HCEC 1CT (cell line): ENCODE measurements around the gene FRZB.
"Not testable (repeated sequence)": the region's sequence is repeated elsewhere in the genome, so short reads cannot be mapped to it uniquely, and the experiment has no call there.

ENCODE experiments used
- DNase-seq: peaks from one replicate; pipeline ENCODE4 v3.0.0-alpha.2; 2017

The FRZB gene, protein sequence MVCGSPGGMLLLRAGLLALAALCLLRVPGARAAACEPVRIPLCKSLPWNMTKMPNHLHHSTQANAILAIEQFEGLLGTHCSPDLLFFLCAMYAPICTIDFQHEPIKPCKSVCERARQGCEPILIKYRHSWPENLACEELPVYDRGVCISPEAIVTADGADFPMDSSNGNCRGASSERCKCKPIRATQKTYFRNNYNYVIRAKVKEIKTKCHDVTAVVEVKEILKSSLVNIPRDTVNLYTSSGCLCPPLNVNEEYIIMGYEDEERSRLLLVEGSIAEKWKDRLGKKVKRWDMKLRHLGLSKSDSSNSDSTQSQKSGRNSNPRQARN

DNA sequence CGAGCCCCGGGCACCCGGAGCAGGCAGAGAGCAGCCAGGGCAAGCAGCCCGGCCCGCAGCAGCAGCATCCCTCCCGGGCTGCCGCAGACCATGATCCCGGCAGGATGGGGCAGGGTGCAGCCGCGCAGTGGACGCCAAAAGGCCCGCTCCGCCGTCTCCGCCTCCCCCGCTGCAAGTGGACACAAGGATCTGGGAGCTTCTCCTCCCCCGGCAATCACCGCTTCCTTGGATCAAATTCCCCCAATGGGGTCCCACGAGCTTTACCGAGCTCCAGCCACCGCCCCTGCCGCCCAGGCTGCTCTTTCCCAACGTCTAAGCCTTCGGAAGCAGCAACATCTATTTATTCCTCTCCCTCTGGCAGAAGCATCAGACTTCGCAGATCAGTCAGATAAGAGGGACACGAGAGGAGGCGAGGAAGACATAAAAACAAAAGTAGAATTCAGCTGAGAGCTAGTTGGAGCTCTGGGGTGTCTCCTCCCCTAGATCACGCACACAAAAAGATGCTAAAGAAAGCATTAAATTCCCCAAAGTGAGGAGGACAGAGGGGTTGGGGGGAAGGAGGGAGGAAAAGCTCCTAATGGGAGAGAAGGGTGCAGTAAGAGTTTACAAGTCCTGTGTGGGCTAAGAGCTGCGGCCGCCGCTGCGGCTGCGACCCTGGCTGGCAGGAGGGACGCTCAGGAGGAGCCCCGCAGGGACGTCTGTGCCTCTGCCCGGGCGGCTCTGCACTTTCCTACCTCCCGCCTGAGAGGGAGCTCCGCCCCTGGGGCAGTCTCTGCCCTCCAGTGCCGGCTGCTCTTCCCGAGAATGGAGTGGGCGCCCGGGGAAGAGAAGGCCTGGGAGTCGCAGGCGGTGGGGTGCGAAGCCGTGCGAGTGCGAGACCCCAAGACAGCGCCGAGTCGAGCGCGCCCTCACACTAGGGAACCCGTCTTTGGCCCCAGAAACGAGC is at the start of gene FRZB:
TSS of gene FRZB (minus strand) at position 177 of the 946 bp plus-strand sequence. CDS start at position 92, 85 bp downstream.
- peak; percentile 38 for DNase-seq

DNA sequence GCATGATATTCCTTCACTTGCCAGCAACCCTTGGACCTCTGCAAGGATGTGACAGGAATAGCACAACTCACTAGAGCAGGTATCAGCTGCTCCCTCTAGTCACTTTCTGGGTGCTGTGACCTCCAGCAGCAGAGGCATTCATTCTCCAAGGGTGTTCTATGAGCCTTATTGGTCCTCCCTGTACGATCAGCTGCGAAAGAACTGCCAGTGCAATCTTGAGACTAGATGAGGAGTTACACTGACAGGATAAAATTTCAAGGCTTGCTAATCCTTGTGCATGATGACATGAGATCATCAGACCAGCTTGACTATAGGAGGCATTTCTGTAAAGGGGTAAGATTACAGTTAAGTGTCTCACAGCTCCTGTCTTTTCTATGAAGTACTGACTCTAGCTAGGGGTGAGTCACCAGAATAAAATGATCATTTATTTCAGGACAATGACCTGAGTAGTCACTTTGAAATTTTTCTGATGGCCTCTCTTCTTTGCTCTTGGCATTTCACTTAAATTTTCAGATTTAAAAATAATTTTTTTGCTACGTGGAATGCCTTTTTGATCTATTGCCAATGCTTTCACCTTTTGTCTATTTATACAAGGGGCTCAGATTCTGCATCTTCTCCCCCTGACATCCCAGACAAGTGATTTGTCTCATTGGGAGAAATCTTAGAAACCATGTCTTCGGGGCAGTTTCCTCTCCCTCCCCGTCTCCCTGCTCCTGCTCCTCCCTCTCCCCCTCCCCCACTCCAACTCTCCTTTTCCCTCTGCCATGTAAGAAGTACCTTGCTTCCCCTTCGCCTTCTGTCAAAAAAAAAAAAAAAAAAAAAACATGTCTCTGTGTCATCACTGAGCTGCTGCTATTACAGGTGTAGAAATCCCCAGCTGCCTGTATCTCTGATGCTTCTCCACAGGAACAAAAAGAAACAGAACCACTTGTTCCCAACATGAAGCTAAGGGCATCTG is 49.2 kb upstream of the FRZB start:
- peak; percentile 93 for DNase-seq

DNA sequence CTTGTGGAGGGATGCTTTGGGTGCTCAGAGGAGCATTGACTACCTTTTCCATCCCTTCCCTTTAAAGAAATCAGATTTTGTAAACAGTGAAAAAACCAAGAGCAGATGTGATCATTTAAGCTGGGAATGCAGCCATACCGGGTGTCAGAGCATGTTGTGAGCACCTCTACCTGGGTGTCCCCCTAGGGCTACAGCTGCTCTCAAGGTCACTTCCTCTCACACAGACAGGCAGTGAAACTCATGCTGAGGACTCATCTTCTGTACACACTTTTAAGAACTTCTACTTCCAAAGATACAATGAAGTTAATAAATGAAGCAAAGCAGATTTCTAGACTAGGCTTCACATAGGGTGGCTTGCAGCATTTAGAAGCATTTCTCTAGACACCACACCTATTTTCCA is 48.4 kb upstream of the FRZB start:
- no peak for DNase-seq

DNA sequence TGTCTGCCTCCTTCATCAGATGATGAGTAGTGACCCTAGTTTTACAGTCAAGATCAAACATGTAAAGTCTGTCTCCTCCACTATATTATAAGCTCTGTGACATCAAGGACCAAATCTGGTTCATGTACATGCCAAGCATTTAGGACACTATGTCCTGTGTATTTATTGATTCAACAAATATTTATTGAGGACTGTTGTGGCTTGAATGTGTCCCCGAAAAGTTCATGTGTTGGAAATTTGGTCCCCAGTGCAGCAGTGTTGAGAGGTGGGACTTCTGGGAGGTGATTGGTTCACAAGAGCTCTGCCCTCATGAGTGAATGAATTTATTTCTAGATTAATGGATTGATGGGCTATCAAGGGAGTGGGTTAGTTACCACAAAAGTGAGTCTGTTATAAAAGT is 46.6 kb upstream of the FRZB start:
- no peak for DNase-seq

DNA sequence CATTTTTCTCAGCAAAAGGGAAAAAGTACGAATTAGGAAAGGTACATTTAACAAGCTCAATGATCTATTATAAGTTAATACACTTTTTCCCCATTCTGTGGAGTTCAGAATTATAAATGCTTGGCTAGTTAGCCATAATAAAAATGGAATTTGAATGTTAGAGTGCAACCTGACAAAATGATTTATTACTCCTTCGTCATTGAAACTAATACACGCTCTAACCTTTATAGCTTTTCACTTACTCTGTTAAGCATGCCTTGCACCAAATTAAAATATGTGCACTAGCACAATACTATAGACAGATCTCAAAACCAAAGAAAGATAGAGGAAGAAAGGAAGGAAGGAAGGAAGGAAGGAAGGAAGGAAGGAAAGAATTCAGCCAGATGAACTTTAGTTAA is 46.1 kb upstream of the FRZB start:
- DNase-seq: no peak

DNA sequence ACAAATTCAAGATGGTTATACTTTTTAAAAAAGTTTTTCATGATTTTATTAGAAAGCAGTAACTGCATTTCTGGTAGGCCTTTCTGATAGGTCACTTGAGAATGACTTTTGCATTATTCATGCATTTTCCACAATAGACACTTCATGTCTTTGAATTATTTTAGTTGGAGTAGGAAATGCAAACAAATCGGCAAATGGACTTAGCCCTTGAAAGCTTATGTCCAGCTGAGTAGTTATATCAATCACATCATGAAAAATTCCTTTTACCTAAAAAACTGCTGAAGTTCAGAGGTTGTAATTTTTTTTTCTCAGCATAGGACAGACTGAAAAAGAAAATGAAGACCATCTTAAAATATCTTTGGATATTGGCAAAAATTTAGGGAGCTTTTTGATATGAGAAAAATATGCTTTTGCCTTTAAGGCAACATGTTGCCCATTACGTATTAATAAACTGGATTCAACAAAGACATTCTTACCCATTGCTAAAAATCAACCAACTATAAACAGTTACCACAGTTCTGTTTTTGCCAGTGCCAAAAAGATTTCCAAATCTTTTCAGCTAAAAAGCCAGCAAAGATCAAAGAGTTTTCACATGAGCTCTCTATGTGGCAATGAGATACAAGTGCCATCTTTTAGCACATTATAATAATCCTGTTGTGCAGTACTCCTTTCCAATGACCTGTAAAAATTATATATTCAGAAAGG is 45.5 kb upstream of the FRZB start:
- DNase-seq: no peak

DNA sequence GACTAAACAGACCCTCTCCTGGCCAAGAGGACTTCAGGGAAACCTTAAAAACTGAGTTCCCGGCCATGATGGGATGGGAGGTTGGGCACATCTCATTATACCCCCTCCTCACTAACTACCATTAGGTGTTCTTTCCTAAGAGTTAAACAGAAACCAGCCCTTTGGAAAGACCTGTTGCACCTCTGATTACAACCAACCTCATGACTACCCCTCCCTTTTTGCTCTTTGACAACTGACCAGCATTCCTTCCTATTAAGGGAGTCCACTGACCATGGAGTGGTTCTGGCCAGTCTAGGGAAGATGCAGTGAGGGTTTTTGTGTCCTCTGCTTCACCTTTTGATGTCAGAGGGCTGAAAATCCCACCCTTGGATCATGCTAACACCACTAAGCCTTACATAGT is 44.5 kb upstream of the FRZB start:
- no peak for DNase-seq

DNA sequence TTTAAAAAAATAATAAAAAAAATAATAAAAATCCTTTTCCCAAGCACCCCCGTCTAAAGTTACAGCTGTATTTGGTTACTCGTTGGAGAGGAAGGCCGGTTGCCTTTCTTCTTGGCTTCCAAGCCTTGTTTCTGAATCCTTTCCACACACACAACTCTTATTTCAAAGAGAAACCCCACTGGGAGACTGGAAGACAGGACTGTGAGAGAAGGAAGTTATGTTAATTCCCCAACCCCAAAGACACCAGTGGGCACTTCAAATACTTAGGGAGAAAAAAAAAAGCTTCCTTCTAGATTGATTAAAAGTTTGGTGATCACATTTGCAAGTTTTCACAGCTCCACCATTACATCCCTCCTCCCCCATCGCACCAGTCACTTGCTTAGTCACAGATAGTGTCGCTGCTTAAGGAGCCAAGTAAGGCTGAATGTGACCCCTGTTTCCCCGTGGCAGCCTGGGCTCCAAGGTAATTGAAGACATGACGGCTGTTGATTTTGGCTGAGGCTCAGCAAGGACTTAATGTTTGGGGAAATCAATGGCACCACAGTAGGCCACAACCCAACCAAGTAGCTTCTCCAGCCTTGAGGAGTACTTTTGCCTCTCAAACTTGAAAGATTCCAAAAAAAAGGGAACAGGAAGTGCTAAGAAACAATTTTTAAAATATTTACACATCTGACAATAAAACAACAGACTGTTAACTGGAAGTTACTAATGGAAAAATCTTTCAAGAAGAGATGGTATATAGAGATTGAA is 40.8 kb upstream of the FRZB start:
- DNase-seq: no peak

DNA sequence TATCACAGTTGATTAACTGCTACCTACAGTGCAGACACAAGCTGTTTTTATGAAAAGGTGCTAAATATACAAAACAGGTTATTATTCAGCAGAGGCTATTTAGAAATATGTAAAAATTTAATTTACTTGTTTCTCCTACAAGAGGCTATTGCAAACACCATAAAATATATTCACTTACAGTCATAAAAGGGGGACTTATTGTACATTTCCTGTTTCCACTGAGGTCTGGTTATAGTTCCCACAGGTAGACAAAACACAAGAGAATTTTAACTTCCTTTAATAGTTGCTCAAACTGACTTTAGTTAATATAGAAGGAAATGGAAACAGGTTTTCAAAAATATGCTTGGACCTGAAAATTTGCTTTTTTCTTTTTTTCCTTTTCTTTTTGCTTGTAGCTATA is 40.0 kb upstream of the FRZB start:
- no peak for DNase-seq

DNA sequence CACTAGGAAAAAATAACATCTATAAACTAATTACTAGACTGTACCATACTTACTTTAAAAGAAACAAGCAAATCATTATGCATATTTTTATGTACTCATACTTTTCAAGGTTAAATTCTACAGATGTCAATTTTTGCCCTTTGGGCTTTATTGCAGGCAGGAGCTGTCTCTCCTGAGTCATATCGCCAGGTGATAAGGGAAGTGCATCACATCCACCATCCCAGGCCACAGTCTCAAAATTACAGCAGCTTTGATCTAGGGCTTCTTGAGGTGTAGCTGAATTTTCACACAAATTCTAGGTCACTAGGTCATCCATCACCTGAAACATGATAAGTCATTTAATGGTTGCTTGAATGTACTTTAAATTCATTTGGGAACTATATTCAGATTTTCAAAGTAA is 38.4 kb upstream of the FRZB start:
- DNase-seq: no peak

DNA sequence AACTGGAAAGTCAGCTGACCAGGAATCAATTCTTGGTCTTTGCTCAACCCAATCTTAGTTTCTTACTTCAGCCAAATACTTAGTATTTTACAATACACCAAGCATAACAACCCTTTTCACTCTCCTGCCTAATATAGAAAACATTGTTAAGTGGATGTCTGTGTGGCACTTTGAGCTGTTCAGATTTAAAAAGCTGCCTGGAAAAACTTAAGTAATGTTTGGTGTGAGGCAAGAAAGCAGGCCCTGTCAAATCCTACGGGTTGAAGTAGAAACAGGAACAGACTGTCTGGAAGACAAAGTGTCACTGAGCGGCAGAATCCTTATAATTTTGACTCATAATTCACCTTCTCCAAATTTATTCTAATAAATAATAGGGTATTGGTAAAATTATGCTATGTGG is 37.1 kb upstream of the FRZB start:
- no peak for DNase-seq

DNA sequence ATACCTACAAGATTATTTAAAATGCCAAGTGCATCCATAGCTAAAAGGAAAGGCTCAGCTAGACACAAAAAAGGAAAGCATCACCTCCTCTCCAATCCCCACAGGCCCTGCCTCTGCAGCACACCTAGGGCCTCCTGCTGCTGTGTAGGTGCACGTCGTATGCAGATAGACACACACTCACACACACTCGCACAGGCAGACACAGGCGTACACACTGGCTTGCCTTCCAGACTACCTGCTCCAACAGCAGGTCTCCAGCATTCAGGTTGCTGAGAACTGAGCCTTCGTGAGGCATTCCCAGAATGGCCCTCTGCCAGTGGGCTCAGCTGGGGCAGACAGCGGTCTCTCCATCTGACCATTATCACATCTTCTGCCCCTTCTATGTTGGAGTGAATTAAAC is 35.3 kb upstream of the FRZB start:
- DNase-seq: no peak

DNA sequence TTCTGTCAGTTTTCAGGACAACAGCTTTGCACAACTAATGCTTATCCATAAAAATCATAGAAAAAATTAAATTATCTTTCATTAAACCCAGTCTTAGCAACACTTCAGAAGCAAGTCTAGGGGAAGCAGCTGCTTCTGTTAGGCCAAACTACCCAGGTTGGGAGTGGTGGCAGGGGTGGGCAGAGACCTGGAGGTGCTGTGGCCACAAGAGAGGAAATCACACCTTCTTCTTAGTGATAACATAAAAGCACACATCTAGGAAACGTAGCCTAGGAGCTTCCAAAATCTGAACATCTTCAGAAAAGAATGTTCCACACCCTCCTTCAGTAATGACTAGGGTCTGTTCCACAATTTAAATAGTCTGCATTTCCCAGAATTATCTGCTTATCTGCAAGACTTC is 32.3 kb upstream of the FRZB start:
- no peak for DNase-seq

DNA sequence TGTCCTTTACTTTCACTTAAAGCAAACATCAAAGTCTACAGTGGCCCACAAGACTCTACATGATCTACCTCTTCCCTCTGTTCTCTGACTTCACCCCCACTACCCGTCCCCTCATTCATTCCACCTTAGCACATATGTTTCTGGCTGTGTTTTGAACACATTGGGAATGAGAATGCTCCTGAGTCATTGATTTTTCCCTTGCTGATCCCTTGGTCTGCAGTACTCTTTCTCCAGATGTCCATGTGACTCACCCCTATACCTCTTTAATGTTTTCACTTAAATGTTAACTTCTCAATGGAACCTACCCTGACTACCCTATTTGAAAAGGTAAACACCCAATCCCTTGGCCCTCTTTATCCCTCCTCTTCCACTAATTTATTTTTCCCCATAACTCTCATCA is 30.7 kb upstream of the FRZB start:
- peak; percentile 90 for DNase-seq

DNA sequence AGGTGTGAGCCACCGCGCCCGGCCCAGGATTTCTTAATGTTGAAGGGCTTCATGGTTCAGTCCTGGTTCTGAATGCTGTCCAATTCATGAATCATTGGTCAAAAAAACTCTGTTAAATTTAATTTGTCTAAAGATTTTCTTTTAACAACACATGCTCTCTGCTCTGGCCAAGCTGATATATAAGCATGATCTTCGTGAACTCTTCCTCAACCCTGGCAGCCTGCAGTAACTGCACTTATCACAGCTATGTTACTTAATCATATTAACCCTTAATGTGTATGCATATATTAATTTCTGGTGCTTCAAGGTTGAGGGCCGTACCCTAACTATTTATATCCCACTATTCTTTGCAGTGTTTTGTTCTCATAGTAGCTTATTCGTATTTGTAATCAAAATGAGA is 29.4 kb upstream of the FRZB start:
- no peak for DNase-seq

DNA sequence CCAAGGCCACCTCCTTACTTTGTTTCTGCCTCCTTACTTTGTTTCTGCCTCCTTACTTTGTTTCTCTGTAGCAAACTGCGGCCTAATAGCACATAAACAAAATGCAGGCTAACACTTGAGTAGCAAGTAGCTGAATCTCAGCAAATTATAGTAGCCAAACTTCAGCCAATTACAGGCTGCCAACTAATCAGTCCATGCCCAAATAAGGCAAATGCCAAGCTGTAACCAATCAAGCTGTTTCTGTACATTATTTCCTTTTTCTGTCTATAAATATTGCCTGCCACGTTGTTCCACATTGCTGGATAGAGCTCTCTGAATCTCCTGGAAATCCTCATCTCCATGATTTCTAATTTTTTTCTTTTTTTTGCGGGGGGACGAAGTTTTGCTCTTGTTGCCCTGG is 28.7 kb upstream of the FRZB start:
- no peak for DNase-seq

DNA sequence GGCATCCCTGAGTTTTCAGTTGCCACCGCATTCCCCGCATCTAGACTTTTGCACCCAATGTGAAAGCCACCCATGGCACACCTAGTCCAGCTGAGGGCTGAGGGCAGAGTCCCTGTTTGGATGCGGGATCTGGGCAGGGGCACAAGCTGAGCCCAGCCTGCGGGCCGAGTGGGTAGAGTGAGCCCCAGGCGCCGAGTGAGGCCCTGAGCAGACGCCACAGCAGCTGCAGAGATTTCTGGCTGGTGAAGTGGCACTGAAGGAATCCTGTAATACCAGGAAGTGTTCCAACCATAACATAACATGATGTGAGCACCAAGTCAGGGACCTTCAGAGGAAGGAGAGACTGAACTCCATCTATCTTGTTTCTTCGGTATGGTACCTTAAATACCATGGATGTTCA is 27.7 kb upstream of the FRZB start:
- DNase-seq: no peak

DNA sequence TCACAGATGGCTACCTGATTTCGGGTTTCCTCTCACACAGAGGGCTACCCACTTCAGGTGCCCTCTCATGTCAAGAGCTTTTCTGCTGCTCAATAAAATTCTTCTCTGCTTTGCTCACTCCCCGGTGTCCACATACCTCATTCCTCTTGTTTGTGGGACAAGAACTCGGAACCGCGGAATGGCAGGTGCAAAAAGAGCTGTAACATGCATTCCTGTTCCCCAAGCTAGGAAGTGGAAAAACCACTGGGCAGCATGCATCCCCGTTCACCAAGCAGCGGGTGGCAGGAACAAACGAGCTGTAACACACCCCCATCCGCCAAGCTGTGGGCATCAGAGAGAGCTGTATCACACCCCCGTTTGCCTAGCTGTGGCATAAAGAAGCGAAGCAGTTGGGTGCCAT is 27.2 kb upstream of the FRZB start:
- DNase-seq: no peak

DNA sequence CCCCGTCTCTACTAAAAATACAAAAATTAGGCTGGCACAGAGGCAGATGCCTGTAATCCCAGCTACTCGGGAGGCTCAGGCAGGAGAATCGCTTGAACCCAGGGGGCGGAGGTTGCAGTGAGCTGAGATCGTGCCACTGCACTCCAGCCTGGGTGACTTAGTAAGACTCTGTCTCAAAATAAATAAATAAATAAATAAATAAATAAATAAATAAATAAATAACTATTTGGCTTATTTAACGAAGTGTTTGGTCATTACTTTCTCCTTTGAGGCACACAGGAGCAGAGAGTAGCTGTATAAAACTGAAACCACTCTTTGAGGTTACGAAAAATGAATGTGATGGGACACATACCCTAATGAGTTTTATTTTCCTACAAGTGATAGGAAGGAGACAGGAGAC is 26.6 kb upstream of the FRZB start:
- DNase-seq: not testable (repeated sequence)

DNA sequence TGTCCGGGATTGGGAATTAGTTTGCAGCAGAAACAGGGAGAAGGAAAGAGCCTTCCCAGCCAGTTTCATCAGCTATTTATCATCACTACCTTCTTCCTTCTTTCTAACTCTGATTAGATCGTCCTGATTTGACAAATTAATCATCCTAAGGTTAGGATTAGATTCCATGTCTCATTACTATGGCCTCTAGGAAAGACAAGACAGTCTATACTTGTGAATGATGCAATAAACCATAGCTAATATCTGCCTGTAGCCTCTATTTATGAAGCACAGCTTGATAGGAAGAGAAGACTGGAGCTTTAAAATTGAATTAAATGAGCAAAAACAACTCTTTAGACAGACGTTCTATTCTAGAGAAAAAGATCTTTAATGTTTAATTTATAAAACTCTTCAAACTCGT is 25.2 kb upstream of the FRZB start:
- no peak for DNase-seq

DNA sequence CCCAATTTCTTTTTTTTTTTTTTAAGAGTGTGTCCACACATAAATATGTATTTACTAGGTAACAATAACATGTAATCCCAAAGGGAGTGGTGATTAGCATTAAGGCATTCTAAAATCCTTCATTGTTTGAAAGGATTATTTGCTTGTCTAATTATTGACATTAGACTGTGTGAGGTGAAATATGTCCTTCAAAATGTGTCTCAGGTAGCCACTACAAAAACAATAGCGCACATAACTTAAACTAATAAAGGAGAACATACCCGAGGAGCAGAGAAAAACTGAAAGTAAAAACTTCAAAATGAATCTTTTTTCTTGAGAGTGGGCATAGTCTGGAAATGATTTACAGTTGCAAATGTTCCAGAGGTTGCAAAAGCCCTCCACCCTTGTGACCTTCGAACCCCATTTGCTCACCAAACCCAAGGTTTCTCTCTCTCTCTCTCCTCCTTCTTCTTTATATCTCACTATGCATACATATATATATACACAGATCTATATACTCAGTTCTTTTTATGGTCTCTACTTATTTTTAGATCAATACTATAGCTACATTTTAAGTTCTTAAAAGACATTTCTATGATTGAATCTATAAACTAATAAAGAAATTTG is 24.4 kb upstream of the FRZB start:
- no peak for DNase-seq
